Ascending aorta (tissue), 2 donors: ENCODE results near the gene ARHGEF19. TPM values are rescaled to one million over a fixed set of nuclear protein-coding genes. Genes with fewer than 3 reads are reported as not detected.
A peak's percentile ranks its signal among the peaks of the same experiment; 100 is the strongest.

Experiments
- DNase-seq, 2 donors: peaks; one replicate each; pipeline ENCODE4 v3.0.0-alpha.2; 2019; ENCODE audit warnings: low spot score in 2 of 2
- H3K27ac ChIP-seq, 2 donors: fragments of 200-600 bp; sonication (generic); one replicate each; pipeline ENCODE4 v1.5.1; 2016 to 2017; ENCODE audit warnings: mild to moderate bottlenecking in 1 of 2
- H3K27me3 ChIP-seq: fragments of 200-600 bp; sonication (generic); one replicate; pipeline ENCODE4 v1.5.1; 2017
- H3K36me3 ChIP-seq, 2 donors: fragments of 200-600 bp; sonication (generic); one replicate each; pipeline ENCODE4 v1.5.1; 2016
- H3K4me1 ChIP-seq, 2 donors: fragments of 200-600 bp; sonication (generic); one replicate each; pipeline ENCODE4 v1.5.1; 2016 to 2017; ENCODE audit warnings: mild to moderate bottlenecking in 1 of 2
- H3K4me3 ChIP-seq, 2 donors: fragments of 200-600 bp; sonication (generic); one replicate each; pipeline ENCODE4 v1.5.1; 2016 to 2017; ENCODE audit warnings: mild to moderate bottlenecking in 1 of 2
- H3K9me3 ChIP-seq, 2 donors: fragments of 200-600 bp; sonication (generic); one replicate each; pipeline ENCODE4 v1.5.1; 2016
- CTCF ChIP-seq, 3 experiments: fragments of 200-600 bp in 2 of 3; fragments of 450-650 bp in 1 of 3; sonication (generic) in 2 of 3; IDR thresholded peaks; one replicate each; pipeline ENCODE4 v1.5.1; 2016 to 2019; ENCODE audit warnings: antibody characterized with exemption in 3 of 3, mild to moderate bottlenecking in 1 of 3, moderate library complexity in 1 of 3
- intact Hi-C: fragments of 100-400 bp; cut with DNase I; formaldehyde crosslinking; loops from one replicate; pipeline ENCODE4 v1.15.1; 2023
- total RNA-seq: library from RNA; depleted of rRNA; stranded (reverse); fragments of >200 nt; gene quantifications from one replicate; pipeline ENCODE4 v1.1.0, GENCODE V29; 2016

The ARHGEF19 gene
- total RNA-seq, 1 donor from 2014 or later: 1.5 TPM

GRCh38 chr1:16151995-16152384 is 60.5 kb downstream of the ARHGEF19 start:
- H3K4me3 ChIP-seq: peak overlapping the region; percentile 75 to 90
- DNase-seq: no peak
- peaks cover 9 to 34% of the 10 kb centered on the region in 2 donors for H3K36me3 ChIP-seq
- no peaks in the 10 kb centered on the region for H3K27me3 ChIP-seq
- H3K9me3 ChIP-seq: no peaks in the 10 kb centered on the region
- peaks cover 12 to 60% of the 10 kb centered on the region in 2 donors for H3K4me1 ChIP-seq
- peak overlapping the region; percentile 84 to 91 for H3K27ac ChIP-seq
- intact Hi-C loops: no loop called here
- TF ChIP-seq CTCF (IDR thresholded peaks at IDR 0.05): no peak

GRCh38 chr1:16151196-16151994 is 61.1 kb downstream of the ARHGEF19 start:
- intact Hi-C loops: no loop called here
- no peak for TF ChIP-seq CTCF (IDR thresholded peaks at IDR 0.05)
- DNase-seq: no peak
- Histone ChIP-seq H3K4me3 (peak overlapping the region in 1 of 2 donors; percentile 11), H3K36me3 (peaks cover 9 to 34% of the 10 kb centered on the region in 2 donors), H3K27me3 (no peaks in the 10 kb centered on the region), H3K9me3 (no peaks in the 10 kb centered on the region), H3K27ac (peak overlapping the region; percentile 2 to 84), H3K4me1 (peaks cover 12 to 63% of the 10 kb centered on the region in 2 donors)

- DNase-seq: no peak
- Histone ChIP-seq H3K27me3 (no peaks in the 10 kb centered on the region), H3K4me1 (peaks cover 12 to 62% of the 10 kb centered on the region in 2 donors), H3K9me3 (no peaks in the 10 kb centered on the region), H3K4me3 (peak overlapping the region in 1 of 2 donors; percentile 11), H3K27ac (peak overlapping the region; percentile 2 to 84), H3K36me3 (peaks cover 9 to 34% of the 10 kb centered on the region in 2 donors)
- intact Hi-C loops: no loop called here
- TF ChIP-seq CTCF (IDR thresholded peaks at IDR 0.05): no peak
Measured at GRCh38 chr1:16150508-16150907, 61.9 kb downstream of the ARHGEF19 start.

GRCh38 chr1:16149702-16150488 is 62.6 kb downstream of the ARHGEF19 start:
- Histone ChIP-seq H3K27ac (peak overlapping the region; percentile 2 to 84), H3K9me3 (no peaks in the 10 kb centered on the region), H3K36me3 (peaks cover 9 to 34% of the 10 kb centered on the region in 2 donors), H3K27me3 (no peaks in the 10 kb centered on the region), H3K4me1 (peaks cover 15 to 65% of the 10 kb centered on the region in 2 donors), H3K4me3 (no peak overlapping the region)
- TF ChIP-seq CTCF (IDR thresholded peaks at IDR 0.05): no peak
- DNase-seq: no peak
- intact Hi-C loops: loop anchor here (5.0 kb wide), 4 partner anchors 32 to 353 kb away; partner anchors contain the start of genes HSPB7 and SZRD1

GRCh38 chr1:16149146-16149545 is 63.3 kb downstream of the ARHGEF19 start:
- intact Hi-C loops: loop anchor here (5.0 kb wide), 4 partner anchors 33 to 352 kb away; partner anchors contain the start of genes HSPB7 and SZRD1
- no peak for TF ChIP-seq CTCF (IDR thresholded peaks at IDR 0.05)
- no peak for DNase-seq

More at GRCh38 chr1:16149146-16149545, 63.3 kb downstream of the ARHGEF19 start:
- Histone ChIP-seq H3K9me3 (no peaks in the 10 kb centered on the region), H3K27ac (peak overlapping the region in 1 of 2 donors; percentile 28), H3K4me3 (no peak overlapping the region), H3K27me3 (no peaks in the 10 kb centered on the region), H3K36me3 (peaks cover 9 to 34% of the 10 kb centered on the region in 2 donors), H3K4me1 (peaks cover 14 to 70% of the 10 kb centered on the region in 2 donors)
